ENCODE data around the gene AMBP.

GRCh38 chr9:114107286-114108001 lies 29.3 kb upstream of the AMBP start:
- TF ChIP-seq CTCF (IDR thresholded peaks at IDR 0.05) (no peak), POLR2A (IDR thresholded peaks at IDR 0.05) (no peak)

Measured in right lobe of liver (tissue), 4 donors.